IMR-90 (cell line): Measurements from ENCODE around the gene CYP17A1. TPM values are rescaled to one million over a fixed set of nuclear protein-coding genes. Genes with fewer than 3 reads are reported as not detected.

Experiments used
- ATAC-seq: fragments of 200-7000 bp; cut with Tn5 transposase; 2 replicates; pipeline ENCODE4 v1.9.1; 2020; ENCODE audit warnings: low read depth, mild to moderate bottlenecking, moderate library complexity
- BruUV-seq: library from RNA; stranded (reverse); fragments of 400-500 nt; replicated peaks from 2 replicates; lab custom pipeline; 2021; lab: Mats Ljungman, UMichigan
- CTCF ChIA-PET: fragments of 300-600 bp; formaldehyde crosslinking; extraction: SDS; loops from one replicate; lab custom pipeline; 2021; ENCODE audit warnings: antibody characterized with exemption; lab: Yijun Ruan, JAX
- POLR2A ChIA-PET: fragments of 300-600 bp; sonication (Branson Sonifier 250); formaldehyde crosslinking; loops from one replicate; lab custom pipeline; 2022; ENCODE audit warnings: antibody characterized with exemption; ENCODE audit not compliant: unreplicated experiment; lab: Charles Lee
- DNase-seq: peaks from one replicate; pipeline ENCODE4 v3.0.0; 2013
- H2AFZ ChIP-seq: replicated peaks from 2 replicates; pipeline ENCODE3; 2013; ENCODE audit warnings: low read length, mild to moderate bottlenecking; ENCODE audit not compliant: poor library complexity
- H2AK5ac ChIP-seq: 2 replicates; pipeline ENCODE4 v1.6.1; 2013; ENCODE audit warnings: low read depth, low read length, inconsistent platforms
- H2AK9ac ChIP-seq: replicated peaks from 2 replicates; pipeline ENCODE3; 2013; ENCODE audit warnings: mild to moderate bottlenecking, low read depth, low read length, moderate library complexity; ENCODE audit not compliant: poor library complexity
- H2BK120ac ChIP-seq: 2 replicates; pipeline ENCODE4 v1.6.1; 2013; ENCODE audit warnings: low read depth, low read length, inconsistent platforms
- H2BK15ac ChIP-seq: 3 replicates; pipeline ENCODE4 v1.6.1; 2013; ENCODE audit warnings: low read depth, low read length, inconsistent platforms
- H2BK20ac ChIP-seq: 2 replicates; pipeline ENCODE4 v1.6.1; 2013; ENCODE audit warnings: low read depth, mild to moderate bottlenecking, inconsistent platforms, low read length, moderate library complexity
- H2BK5ac ChIP-seq: 2 replicates; pipeline ENCODE4 v1.6.1; 2013; ENCODE audit warnings: mild to moderate bottlenecking, low read depth, low read length, inconsistent platforms; ENCODE audit not compliant: poor library complexity, severe bottlenecking
- H3K14ac ChIP-seq: replicated peaks from 2 replicates; pipeline ENCODE4 v1.6.1; 2013; ENCODE audit warnings: low read depth, low read length, inconsistent platforms
- H3K18ac ChIP-seq: 2 replicates; pipeline ENCODE4 v1.6.1; 2013; ENCODE audit warnings: low read depth, low read length, control low read depth
- H3K23ac ChIP-seq: 2 replicates; pipeline ENCODE4 v1.6.1; 2013; ENCODE audit warnings: low read depth, low read length, inconsistent platforms
- H3K27ac ChIP-seq: 2 replicates; pipeline ENCODE4 v1.5.1; 2013; ENCODE audit warnings: mild to moderate bottlenecking, control low read depth, low read length; ENCODE audit not compliant: insufficient read depth
- H3K27me3 ChIP-seq: 2 replicates; pipeline ENCODE4 v1.6.1; 2013; ENCODE audit warnings: low read length; ENCODE audit not compliant: control insufficient read depth, insufficient read depth
- H3K36me3 ChIP-seq: 2 replicates; pipeline ENCODE4 v1.6.1; 2013; ENCODE audit warnings: low read length, mixed read lengths; ENCODE audit not compliant: control insufficient read depth, insufficient read depth
- H3K4ac ChIP-seq: 2 replicates; pipeline ENCODE4 v1.6.1; 2013; ENCODE audit warnings: low read depth, low read length, inconsistent platforms
- H3K4me1 ChIP-seq: 2 replicates; pipeline ENCODE4 v1.6.1; 2013; ENCODE audit warnings: low read length, mixed read lengths; ENCODE audit not compliant: control insufficient read depth, insufficient read depth
- H3K4me2 ChIP-seq: 2 replicates; pipeline ENCODE4 v1.6.1; 2013; ENCODE audit warnings: low read depth, mild to moderate bottlenecking, control low read depth, low read length, moderate library complexity
- H3K4me3 ChIP-seq: 2 replicates; pipeline ENCODE4 v1.5.1; 2013; ENCODE audit warnings: low read depth, mild to moderate bottlenecking, control low read depth, low read length, moderate library complexity; ENCODE audit not compliant: insufficient read depth
- H3K56ac ChIP-seq: 2 replicates; pipeline ENCODE4 v1.6.1; 2013; ENCODE audit warnings: low read length, inconsistent platforms; ENCODE audit not compliant: insufficient read depth; ENCODE audit errors: extremely low read depth
- H3K79me1 ChIP-seq, 2 experiments: 2 replicates each; pipeline ENCODE4 v1.6.1; 2013; ENCODE audit warnings: low read length in 2 of 2, inconsistent platforms in 1 of 2, low read depth in 1 of 2
- H3K9ac ChIP-seq: 2 replicates; pipeline ENCODE4 v1.6.1; 2013; ENCODE audit warnings: low read depth, low read length, control low read depth
- H3K9me1 ChIP-seq: 2 replicates; pipeline ENCODE4 v1.6.1; 2013; ENCODE audit warnings: low read length, inconsistent platforms; ENCODE audit not compliant: insufficient read depth
- H3K9me3 ChIP-seq: 2 replicates; pipeline ENCODE4 v1.6.1; 2013; ENCODE audit warnings: low read length; ENCODE audit not compliant: control insufficient read depth, insufficient read depth
- H4K20me1 ChIP-seq: 2 replicates; pipeline ENCODE4 v1.6.1; 2013; ENCODE audit warnings: low read length, inconsistent platforms; ENCODE audit not compliant: insufficient read depth
- H4K5ac ChIP-seq: 2 replicates; pipeline ENCODE4 v1.6.1; 2013; ENCODE audit warnings: mild to moderate bottlenecking, low read depth, low read length, control low read depth
- H4K8ac ChIP-seq, 2 experiments: 2 replicates each; pipeline ENCODE4 v1.6.1; 2013; ENCODE audit warnings: low read depth in 2 of 2, low read length in 2 of 2, control low read depth in 1 of 2, inconsistent platforms in 1 of 2
- H4K91ac ChIP-seq: 2 replicates; pipeline ENCODE4 v1.6.1; 2013; ENCODE audit warnings: low read depth, low read length, inconsistent platforms; ENCODE audit not compliant: insufficient read depth
- BHLHE40 ChIP-seq: fragments of 150-350 bp; IDR thresholded peaks from 2 replicates; pipeline ENCODE4 v1.6.1; 2016; ENCODE audit warnings: mild to moderate bottlenecking, low read depth, low read length
- CEBPB ChIP-seq: IDR thresholded peaks from 2 replicates; pipeline ENCODE4 v1.6.1; 2012; ENCODE audit warnings: low read depth, low read length, improper control_type of control experiment
- CHD1 ChIP-seq: IDR thresholded peaks from 2 replicates; pipeline ENCODE4 v1.6.1; 2012; ENCODE audit warnings: low read depth, low read length, improper control_type of control experiment
- FOS ChIP-seq: fragments of 150-350 bp; IDR thresholded peaks from 2 replicates; pipeline ENCODE4 v1.6.1; 2016; ENCODE audit warnings: low read depth, low read length
- MAFK ChIP-seq: IDR thresholded peaks from 2 replicates; pipeline ENCODE4 v1.6.1; 2012; ENCODE audit warnings: low read depth, low read length, improper control_type of control experiment
- MAZ ChIP-seq: IDR thresholded peaks from 2 replicates; pipeline ENCODE4 v1.6.1; 2012; ENCODE audit warnings: low read depth, mild to moderate bottlenecking, low read length, improper control_type of control experiment, moderate library complexity, borderline replicate concordance
- MXI1 ChIP-seq: IDR thresholded peaks from 2 replicates; pipeline ENCODE4 v1.6.1; 2012; ENCODE audit warnings: low read depth, mild to moderate bottlenecking, low read length, moderate library complexity, borderline replicate concordance
- NFE2L2 ChIP-seq: fragments of 150-350 bp; IDR thresholded peaks from 2 replicates; pipeline ENCODE4 v1.6.1; 2016; ENCODE audit warnings: low read depth, mild to moderate bottlenecking, low read length
- POLR2A ChIP-seq: IDR thresholded peaks from 2 replicates; pipeline ENCODE4 v1.6.1; 2012; ENCODE audit warnings: mild to moderate bottlenecking, low read depth, low read length
- RAD21 ChIP-seq: IDR thresholded peaks from 2 replicates; pipeline ENCODE4 v1.6.1; 2012; ENCODE audit warnings: low read length, improper control_type of control experiment
- RCOR1 ChIP-seq: IDR thresholded peaks from 2 replicates; pipeline ENCODE4 v1.6.1; 2012; ENCODE audit warnings: mild to moderate bottlenecking, low read length, improper control_type of control experiment; ENCODE audit not compliant: insufficient replicate concordance
- RFX5 ChIP-seq: IDR thresholded peaks from 2 replicates; pipeline ENCODE4 v1.8.0; 2012; ENCODE audit warnings: low read depth, mild to moderate bottlenecking, low read length, moderate library complexity
- SMC3 ChIP-seq: fragments of 150-350 bp; IDR thresholded peaks from 2 replicates; pipeline ENCODE4 v1.6.1; 2016; ENCODE audit warnings: low read depth, mild to moderate bottlenecking, antibody characterized with exemption, low read length, moderate library complexity
- WGBS, 2 experiments: methylation state at CpG; one replicate each; pipeline versions ENCODE4 v1.1.5 to v1.1.7; 2013; ENCODE audit warnings: missing lambda C conversion rate in 2 of 2; ENCODE audit not compliant: insufficient read length in 1 of 2; ENCODE audit errors: extremely low coverage in 2 of 2; 5-methylcytosine and 5-hydroxymethylcytosine counted together
- dilution Hi-C: fragments of 300-500 bp; cut with HindIII; formaldehyde crosslinking; loops from one replicate; pipeline ENCODE4 v1.14.3; 2018; ENCODE audit warnings: low sequenced_read_pairs; ENCODE audit not compliant: unreplicated experiment
- in situ Hi-C: fragments of 300-500 bp; cut with MboI; formaldehyde crosslinking; loops from 3 replicates; pipeline ENCODE4 v1.14.3; 2019; ENCODE audit warnings: low sequenced_read_pairs, inconsistent platforms, mixed read lengths
- intact Hi-C: fragments of 100-400 bp; cut with micrococcal nuclease; formaldehyde crosslinking; loops from 2 replicates; pipeline ENCODE4 v1.10.0; 2022
- polyA plus RNA-seq, 3 experiments: library from polyadenylated mRNA; depleted of rRNA; stranded (reverse); fragments of >200 nt; gene quantifications; 2 replicates each; pipeline ENCODE4 v1.2.3, GENCODE V29; 2012; ENCODE audit warnings: low replicate concordance in 1 of 3
- total RNA-seq: library from RNA; depleted of rRNA; stranded (reverse); fragments of >200 nt; gene quantifications from 2 replicates; pipeline ENCODE4 v1.2.3, GENCODE V29; 2012
- TF ChIP-seq, protein P1 (sequence below): fragments of 150-350 bp; IDR thresholded peaks from 2 replicates; pipeline ENCODE4 v1.6.1; 2017; ENCODE audit warnings: mild to moderate bottlenecking, antibody characterized with exemption, low read length, low read depth
- TF ChIP-seq, protein P2 (sequence below): conservative IDR thresholded peaks from 2 replicates; pipeline ENCODE4 v1.5.1; 2012; ENCODE audit warnings: mild to moderate bottlenecking, low read depth, low read length, improper control_type of control experiment
- TF ChIP-seq, protein P3 (sequence below): fragments of 150-350 bp; IDR thresholded peaks from 2 replicates; pipeline ENCODE4 v1.6.1; 2016; ENCODE audit warnings: low read depth, mild to moderate bottlenecking, low read length, moderate library complexity, borderline replicate concordance

CYP17A1 gene
- total and polyA plus RNA-seq, 2 of the 4 experiments (the other 2 are of a cell fraction) = not detected

DNA sequence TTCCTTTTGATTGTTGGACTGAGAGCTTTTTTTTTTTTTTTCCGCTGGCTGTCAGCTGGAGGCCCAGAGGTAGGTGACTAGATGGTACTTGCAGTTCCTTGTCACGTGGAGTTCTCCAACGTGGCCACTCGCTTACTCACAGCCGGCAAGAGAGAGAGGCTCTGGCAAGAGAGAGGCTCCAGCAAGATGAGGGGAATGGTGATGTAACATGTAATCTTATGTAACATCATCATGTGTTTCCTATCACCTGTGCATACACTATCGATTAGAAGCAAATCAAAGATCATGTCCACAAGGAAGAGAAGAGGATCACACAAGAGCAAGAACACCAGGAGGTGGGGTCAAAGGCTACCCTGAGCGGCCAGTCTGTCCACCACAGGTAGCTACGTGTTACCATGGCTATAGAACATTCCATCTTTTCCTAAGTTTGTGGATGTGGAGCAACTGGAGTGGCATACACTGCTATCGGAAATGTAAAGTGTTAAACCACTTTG is 12.9 kb upstream of the CYP17A1 start:
- H3K36me3 ChIP-seq = no peaks in the 10 kb centered on the region
- H2AFZ ChIP-seq = no peak overlapping the region
- no peaks in the 10 kb centered on the region for H4K20me1 ChIP-seq
- ChIA-PET POLR2A (no interaction called here), CTCF (interaction anchor here (0.6 kb wide), 1 partner anchor 54 kb away, joined by 4 read pairs; no protein-coding TSS in a partner anchor)
- no peak overlapping the region for H4K8ac ChIP-seq
- peaks cover 2% of the 10 kb centered on the region; the same call in 1 of the 2 replicates for H3K27me3 ChIP-seq
- no TSS peak for BruUV-seq
- no peak overlapping the region for H3K23ac ChIP-seq
- dilution Hi-C loops (no loop called here), in situ Hi-C loops (no loop called here), intact Hi-C loops (no loop called here)
- no peak overlapping the region for H3K4me2 ChIP-seq
- no peak overlapping the region for H2BK20ac ChIP-seq
- no peak overlapping the region for H3K4me3 ChIP-seq
- no peak overlapping the region for H2BK15ac ChIP-seq
- H3K18ac ChIP-seq = no peak overlapping the region
- no peaks in the 10 kb centered on the region for H3K4me1 ChIP-seq
- no peak for DNase-seq
- H4K5ac ChIP-seq = no peak overlapping the region
- H2AK5ac ChIP-seq = no peak overlapping the region
- H3K14ac ChIP-seq = no peak overlapping the region
- no peak for ATAC-seq
- no peak overlapping the region for H2BK5ac ChIP-seq
- no CpG with 5 or more reads among the region's 9 CpGs for WGBS, 2 experiments
- no peak overlapping the region for H4K91ac ChIP-seq
- no peak overlapping the region for H3K27ac ChIP-seq
- peaks cover 0 to 6% of the 10 kb centered on the region in 2 experiments; a peak in 1 of 4 replicates for H3K79me1 ChIP-seq
- TF ChIP-seq MXI1 (no peak), FOS (no peak), CEBPB (no peak), MAFK (no peak), RAD21 (no peak), RCOR1 (no peak), POLR2A (no peak), BHLHE40 (no peak), RFX5 (no peak), SMC3 (no peak), NFE2L2 (no peak), CHD1 (no peak), MAZ (no peak)
- TF ChIP-seq, protein P1, sequence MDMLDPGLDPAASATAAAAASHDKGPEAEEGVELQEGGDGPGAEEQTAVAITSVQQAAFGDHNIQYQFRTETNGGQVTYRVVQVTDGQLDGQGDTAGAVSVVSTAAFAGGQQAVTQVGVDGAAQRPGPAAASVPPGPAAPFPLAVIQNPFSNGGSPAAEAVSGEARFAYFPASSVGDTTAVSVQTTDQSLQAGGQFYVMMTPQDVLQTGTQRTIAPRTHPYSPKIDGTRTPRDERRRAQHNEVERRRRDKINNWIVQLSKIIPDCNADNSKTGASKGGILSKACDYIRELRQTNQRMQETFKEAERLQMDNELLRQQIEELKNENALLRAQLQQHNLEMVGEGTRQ = no peak
- TF ChIP-seq, protein P2, sequence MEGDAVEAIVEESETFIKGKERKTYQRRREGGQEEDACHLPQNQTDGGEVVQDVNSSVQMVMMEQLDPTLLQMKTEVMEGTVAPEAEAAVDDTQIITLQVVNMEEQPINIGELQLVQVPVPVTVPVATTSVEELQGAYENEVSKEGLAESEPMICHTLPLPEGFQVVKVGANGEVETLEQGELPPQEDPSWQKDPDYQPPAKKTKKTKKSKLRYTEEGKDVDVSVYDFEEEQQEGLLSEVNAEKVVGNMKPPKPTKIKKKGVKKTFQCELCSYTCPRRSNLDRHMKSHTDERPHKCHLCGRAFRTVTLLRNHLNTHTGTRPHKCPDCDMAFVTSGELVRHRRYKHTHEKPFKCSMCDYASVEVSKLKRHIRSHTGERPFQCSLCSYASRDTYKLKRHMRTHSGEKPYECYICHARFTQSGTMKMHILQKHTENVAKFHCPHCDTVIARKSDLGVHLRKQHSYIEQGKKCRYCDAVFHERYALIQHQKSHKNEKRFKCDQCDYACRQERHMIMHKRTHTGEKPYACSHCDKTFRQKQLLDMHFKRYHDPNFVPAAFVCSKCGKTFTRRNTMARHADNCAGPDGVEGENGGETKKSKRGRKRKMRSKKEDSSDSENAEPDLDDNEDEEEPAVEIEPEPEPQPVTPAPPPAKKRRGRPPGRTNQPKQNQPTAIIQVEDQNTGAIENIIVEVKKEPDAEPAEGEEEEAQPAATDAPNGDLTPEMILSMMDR = no peak
- TF ChIP-seq, protein P3, sequence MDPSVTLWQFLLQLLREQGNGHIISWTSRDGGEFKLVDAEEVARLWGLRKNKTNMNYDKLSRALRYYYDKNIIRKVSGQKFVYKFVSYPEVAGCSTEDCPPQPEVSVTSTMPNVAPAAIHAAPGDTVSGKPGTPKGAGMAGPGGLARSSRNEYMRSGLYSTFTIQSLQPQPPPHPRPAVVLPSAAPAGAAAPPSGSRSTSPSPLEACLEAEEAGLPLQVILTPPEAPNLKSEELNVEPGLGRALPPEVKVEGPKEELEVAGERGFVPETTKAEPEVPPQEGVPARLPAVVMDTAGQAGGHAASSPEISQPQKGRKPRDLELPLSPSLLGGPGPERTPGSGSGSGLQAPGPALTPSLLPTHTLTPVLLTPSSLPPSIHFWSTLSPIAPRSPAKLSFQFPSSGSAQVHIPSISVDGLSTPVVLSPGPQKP = no peak
- no peak overlapping the region for H2AK9ac ChIP-seq
- H3K9me1 ChIP-seq = peaks cover 2% of the 10 kb centered on the region; the same call in 1 of the 2 replicates
- no peak overlapping the region for H2BK120ac ChIP-seq
- no peak overlapping the region for H3K4ac ChIP-seq
- peaks cover 3% of the 10 kb centered on the region; the same call in 1 of the 2 replicates for H3K9me3 ChIP-seq
- no peak overlapping the region for H3K9ac ChIP-seq
- H3K56ac ChIP-seq = no peak overlapping the region
